HT-29 (cell line): ENCODE measurements around the gene DSG3. TPM values are rescaled to one million over a fixed set of nuclear protein-coding genes. Genes with fewer than 3 reads are reported as not detected.

Experiments used
- DNase-seq: peaks from one replicate; pipeline ENCODE4 v3.0.0-alpha.2; 2015; ENCODE audit warnings: low spot score
- total RNA-seq: library from RNA; depleted of rRNA; stranded (reverse); fragments of >200 nt; shearing (Covaris generic); gene quantifications from 2 replicates; pipeline ENCODE4 v1.2.3, GENCODE V29; 2014

Gene DSG3
- total RNA-seq, 1 experiment from 2014 or later, result not detected

DNA sequence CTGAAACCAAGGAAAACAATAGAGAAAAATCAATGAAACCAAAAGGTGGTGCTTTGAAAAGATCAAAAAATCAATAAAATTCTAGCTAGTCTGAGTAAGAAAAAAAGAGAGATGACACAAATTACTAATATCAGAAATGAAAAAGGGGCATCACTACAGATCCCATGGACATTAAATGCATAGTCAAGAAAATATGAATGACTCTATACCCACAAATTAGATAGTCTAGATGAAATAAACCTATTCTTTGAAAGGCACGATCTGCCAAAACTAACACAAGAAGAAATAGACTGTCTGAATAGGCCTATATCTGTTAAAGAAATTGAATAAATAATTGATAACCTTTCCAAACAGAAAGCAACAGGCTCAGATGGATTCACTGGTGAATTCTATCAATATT lies 15.2 kb upstream of the DSG3 start:
- no peak for DNase-seq

DNA sequence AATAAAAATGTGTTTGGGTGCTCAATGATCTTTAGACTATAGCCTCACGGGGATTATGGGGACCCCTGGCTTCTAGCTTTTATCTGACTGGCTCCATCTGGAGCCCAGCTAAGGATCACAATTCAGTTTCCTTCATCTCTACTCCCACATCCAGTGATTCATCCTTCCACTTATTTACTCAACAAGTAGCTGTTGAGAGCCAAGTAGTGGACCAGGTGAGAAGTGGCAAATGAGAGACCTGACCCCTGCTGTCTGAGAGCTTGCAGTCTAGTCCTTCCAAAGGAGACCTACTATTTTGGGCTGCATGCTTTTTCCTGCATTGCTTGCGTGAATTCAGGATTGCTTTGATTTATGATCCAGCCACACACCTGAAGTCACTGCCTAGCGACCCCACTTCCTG lies 10.7 kb upstream of the DSG3 start:
- peak; percentile 25 for DNase-seq

DNA sequence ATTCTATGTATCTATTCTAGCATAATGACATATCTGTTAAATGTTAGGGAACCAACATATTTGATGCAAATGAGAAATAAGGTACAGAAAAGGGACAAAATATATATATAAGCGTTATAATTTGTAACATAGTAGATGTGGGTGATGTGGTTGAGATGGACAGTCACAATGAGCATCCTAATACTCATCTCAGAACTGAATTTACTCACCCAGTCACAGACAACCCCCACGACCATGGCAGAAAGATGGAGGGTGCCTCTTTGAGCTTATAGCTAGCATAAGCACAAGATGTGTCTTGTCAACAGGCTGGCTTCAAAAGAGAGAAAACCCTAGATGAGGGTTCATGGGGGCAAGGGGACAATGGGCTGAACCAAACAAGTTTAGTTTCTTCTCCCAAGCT lies 9.1 kb upstream of the DSG3 start:
- DNase-seq, result no peak

DNA sequence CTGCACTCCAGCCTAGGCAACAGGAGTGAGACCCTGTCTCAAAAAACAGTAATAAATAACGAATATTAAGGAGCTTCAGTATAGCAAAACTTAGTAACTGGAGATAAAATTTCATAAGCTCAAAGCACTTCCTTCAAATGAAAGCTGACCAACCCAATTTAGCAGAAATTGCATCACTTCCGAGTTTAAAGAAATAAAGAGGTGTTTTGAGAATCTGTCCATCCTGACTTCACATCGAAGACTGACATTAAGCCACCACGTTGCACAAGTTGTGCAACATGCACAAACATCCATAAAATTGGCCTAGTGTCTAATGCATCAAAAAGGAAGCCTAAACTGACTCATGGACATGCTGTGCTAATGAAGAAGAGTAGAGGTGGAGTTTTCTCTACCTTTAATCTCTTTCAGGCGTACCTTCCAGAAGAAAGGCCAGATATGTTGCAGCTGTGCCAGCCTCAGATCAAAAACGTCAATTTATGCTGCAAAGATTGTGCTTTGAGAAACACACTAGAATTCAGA lies 7.7 kb upstream of the DSG3 start:
- DNase-seq, result no peak

DNA sequence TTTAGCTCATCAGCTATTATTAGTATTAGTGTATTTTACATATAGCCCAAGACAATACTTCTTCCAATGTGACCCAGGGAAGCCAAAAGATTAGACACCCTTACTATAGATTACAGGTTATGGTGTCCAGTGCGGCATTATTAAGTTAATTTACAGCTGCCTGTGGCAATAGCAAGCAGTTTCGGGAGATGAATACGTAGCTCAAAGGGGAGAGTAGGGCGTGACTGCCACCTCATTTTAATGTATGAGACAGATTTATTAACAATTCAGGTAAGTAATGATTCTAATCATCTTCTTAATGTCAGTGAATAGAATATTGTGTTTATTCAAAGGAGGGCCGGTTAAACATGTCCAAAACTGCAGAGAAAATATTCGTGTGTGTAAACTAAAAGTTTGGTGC lies 6.8 kb upstream of the DSG3 start:
- no peak for DNase-seq

DNA sequence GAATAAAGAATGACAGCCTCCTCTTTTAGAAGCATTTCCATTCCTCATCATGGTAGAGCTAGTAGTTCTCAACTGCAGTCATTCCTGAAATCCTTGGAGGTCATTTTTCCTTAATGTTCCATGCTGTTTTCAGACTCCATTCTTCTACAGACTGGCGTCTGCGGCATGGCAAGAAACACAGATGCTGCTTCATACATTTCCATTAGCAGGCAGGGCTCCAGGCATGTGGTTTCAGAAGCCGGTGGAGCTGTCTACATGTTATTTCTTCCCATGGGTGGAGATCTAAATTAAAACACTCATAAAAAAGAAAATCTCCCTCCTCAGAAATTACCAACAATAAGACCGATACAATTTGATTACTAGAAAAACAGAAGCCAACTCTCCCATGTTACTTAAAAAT lies 6.0 kb upstream of the DSG3 start:
- no peak for DNase-seq

DNA sequence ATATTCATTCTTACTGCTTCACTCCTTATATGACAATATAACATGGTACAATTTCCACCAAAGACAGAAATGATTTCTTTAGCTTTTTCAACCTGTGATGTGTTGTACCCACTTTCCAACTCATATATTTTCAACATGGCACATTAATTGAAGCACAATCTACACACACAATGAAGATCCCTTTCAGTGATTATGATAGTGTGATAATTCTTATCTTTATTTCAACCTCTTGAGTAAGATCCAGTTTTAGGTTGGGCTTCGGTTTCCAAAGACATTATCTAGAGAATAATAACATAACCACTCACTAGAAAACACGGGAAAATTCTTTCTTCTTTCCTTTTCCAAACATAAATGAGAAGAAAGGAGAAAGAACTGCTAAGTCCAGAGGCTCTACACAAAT lies 3.4 kb upstream of the DSG3 start:
- no peak for DNase-seq

DNA sequence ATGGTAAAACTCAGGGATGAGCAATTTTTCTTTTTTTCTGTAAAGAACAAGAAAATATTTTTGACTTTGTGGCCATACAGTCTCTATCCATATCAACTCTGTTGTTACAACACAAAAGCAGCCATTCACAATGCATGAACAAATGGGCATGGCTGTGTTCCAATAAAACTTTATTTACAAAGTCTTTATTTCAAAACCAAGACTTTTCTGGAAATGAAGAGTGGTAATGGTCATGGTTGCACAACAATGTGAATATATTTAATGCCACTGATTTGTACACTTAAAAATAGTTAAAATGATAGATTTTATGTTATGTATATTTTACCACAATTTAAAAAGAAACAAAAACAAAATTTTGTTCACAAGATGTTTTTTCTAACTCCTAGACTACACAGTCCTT lies 1.6 kb upstream of the DSG3 start:
- DNase-seq, result no peak

DNA sequence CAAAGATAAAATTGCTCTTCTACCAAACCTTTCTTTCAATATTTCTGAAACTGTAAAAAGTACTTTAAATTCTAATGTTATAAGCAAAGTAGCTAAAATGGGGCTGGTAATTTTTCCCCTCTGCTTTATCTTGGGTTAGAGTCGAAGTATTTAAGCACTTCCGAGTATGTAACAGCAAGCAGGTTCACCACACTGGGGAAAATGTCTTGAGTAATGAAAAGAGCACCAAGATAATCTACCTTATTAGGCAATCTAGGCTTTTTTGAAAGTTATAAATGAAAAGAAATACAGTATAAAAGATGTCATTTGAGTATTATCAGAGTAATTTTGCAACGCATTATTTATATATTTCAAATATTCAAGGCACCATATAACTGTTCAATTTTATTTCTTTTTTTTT lies 687 bp upstream of the DSG3 start:
- no peak for DNase-seq

DNA sequence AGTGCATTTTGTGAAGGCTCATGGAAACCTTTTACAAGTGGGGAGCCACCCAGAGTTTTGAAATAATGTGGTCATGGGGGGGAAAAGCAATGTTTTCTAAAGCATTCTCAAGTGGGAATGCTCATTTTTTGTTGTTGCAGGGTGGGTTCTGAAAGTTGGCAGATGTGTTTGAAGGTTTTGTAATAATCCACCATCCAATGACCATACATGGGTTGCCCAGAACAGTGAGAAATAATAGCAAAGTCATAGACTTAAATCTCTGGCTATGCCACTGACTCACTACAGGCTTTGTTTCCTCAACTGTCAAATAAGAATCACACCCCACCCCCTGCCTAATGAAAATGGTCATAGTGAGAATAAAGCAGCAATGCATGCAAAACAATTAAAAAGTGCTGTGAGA lies 2.9 kb downstream of the DSG3 start:
- no peak for DNase-seq

DNA sequence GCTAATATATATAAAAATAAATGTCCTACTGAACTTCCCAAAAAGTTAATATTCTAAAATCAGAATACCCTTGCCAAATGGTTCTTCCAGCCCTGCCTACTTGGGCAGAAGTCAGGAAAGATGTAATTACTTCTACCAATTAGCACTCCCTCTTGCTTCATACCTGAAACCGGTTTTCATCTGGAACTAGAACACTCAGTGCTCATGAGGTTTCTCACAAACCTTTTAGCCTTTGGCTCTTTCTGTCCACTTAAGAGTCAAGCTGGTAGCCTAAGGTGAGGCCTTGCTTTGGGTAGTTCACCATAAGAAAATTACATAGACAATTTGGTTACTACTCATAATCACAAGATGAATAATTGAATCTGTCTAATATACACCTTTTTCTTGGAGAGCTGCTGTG lies 4.1 kb downstream of the DSG3 start:
- DNase-seq, result no peak

DNA sequence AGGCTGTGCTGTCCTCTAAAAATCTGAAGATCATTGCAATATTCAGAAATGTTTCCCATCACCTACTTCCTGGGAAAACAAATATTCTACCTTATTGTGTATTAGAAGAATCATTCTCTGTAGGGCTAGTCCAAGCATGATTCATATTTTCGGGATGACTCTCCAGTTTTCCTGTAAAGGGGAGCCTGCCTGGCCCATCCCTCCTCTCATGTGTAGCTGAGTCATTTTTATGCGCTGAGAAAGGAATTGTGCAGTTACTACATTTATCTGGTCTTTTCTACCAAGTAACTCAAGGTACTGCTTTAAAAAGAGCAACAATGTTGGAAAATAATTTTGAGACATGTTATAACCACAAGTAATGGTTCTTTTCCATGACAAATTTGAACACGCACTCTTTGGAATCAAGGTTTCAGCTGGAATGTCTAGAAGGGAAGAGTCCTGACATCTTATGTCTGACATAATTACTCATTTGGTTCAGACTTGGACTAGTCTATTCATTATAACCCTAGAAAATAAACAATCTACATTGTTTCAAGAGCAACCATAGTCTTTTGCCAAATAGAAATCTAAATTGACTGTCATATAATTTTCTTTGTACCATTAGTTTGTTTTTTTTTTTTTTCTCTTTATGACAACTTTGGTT lies 6.6 kb downstream of the DSG3 start:
- DNase-seq, result no peak

DNA sequence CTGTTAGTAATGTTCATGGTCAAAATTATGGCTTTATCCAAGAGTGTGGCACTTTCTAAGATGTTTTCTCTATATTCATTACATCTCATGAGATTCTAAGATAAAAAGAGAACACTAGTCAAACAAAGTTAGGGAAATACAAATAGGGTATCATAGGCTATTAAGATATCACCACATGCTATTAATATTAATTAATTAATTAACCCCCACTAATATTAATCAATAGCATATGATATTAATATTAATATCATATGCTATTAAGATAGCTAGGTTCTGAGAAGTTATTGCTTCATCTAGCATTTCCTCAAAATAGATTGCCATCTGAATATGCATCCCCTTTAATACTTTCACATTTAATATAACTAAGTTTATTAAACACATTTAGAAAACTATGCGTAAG lies 22.1 kb downstream of the DSG3 start:
- no peak for DNase-seq

DNA sequence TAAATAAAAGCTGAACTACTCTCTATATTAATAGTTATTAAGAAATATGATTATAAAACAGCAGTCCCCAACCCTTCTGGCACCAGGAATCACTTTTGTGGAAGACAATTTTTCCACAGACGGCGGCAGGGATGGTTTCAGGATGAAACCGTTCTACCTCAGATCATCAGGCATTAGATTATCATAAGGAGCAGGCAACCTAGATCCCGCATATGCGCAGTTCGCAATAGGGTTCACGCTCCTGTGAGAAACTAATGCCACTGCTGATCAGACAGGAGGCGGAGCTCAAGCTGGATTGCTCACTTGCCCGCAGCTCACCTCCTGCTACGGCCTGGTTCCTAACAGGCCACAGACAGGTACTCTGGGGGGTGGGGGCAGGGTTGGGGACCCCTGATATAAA lies 31.1 kb downstream of the DSG3 start:
- DNase-seq, result no peak

DNA sequence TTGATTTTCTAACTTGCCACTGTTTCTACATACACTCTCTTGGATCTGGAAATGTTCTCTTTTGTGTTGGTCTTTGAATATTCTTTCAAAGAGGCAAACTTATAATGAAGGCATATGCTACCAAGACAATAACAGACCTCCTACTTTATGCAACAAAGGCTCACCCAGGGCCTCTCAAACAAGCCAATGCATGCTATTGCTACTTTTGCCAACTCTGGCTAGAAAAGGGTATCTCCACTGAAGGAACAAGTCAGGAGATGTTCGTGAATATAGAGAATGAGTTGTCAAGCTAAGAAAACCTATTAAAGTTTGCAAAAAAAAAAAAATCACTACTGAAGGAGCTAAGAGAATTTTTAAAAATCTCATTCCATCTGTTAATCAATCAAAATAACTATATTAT lies 34.5 kb downstream of the DSG3 start:
- DNase-seq, result no peak

DNA sequence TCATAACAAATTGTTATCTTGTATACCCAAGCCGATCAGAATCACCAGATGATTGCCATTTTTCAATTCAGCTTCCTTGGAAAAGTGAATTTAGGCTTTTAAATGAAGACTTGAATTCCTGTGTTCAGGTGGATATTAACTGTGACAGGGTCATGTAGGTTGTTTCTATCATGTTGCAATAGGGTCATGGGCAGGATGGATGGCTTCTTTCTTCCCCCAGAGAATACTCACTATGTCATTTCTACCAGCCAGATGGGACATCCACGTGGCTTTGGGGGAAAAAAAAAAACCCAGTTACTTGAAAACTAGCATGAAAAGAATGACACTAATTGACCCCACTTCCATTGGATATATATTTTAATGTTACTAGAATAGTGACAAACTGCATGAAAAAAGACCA lies 35.9 kb downstream of the DSG3 start:
- no peak for DNase-seq

DNA sequence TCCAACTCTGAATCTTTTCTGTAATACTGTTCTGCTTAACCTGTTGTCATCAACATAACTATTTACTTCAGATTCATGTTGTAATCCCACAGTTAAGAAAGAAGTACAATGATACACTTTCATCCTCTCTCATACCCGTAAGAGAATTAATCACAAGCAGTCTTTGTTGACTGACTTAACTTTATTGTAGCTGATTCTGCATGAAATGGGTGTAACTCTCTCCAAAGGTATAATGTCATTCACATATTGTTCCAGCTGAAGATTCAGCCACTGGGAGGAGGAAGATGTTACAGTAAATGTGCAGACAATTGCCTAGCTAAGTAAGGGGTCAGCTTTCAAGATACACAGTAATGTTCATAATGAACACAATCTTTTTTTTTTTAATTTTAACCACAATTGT lies 36.9 kb downstream of the DSG3 start:
- no peak for DNase-seq

DNA sequence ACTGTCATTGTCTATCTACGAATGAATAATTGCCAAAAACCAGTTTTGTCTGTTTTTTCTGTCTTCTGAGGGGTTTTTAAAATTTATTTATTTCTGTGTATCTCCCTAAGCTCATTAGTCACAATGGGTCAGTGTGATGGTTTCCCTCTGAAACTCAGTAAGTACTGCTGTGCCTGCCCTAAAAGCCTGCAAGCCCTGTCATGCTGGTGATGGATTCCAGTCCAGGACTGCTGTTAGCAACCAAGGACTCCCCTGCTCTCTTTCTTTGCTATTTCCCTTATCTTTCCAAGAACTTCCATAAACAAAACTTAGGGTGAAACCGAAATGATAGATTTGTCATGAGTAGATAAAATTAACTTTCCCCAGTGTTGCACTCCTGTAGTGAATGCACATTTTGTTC lies 38.6 kb downstream of the DSG3 start:
- no peak for DNase-seq

DNA sequence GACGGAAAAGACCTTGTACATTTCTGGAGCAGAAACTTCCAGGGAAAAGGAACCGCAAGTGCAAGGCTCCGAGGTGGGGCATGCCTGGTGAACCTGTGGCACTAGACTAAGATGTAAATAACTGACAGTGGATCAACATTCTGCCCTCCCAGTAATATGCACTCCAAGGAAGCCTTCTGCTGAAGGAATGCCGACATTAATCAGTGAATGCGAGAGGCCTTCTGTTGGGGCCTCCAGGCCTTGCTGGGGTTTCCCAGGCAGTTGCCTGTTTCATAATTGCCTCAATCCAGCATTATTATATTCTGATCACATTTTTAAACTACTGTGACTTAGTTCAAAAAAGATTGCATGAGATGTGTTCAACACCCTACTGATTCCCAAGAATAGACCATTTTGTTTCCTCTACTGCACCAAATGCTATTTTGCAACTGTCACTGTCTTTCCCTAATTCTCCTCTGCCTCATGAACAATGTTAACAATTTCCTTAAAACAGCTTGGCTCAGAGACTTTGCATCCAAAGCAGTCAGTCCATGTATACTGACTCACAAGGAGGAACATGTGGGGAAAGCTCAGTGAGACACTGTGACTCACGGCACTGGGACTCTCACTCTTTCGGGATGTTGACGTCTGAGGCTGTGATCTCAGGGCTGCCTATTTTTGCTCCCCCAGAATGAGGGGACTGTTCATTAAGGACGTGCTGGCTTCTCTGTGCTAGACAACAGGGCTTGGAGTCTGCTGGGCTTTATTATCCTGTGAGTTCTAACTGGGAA lies 39.9 kb downstream of the DSG3 start:
- no peak for DNase-seq

DNA sequence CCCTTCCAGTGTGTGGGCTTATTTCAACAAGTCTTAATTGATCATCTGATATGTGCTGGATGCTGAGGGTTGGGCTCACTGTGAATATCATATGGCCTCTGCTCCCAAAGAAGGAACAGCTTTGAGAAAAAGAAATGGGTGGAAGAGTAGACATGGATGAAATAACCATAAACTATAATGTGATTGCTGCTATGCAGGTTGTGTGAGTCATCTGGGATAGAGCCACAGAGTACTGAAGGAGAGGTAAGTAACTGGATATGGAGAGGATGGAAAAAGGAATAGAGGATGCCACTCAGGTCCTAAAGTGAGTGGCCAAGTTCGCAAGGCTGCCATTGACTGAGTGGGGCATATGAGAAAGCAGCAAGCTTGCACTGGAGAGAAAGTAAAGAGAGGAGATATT lies 41.8 kb downstream of the DSG3 start:
- no peak for DNase-seq

DNA sequence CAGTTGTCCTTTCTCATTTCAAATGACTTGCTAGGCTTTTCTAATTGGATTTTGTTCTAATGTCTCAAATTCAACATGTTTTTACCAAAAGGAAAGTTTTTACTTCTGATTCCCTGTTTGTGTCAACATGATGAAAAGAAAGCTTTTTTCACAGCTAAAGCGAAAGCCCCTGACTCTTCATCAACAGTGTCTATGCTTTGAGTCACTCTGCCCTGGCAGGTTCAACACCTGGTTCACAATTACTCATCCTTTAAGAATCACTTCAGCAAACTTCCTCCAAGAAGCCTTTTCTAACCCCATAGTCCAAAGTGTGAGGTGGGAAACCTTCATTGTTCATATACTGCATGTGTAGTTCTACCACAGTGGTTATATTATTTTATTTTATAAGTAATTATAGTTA lies 42.8 kb downstream of the DSG3 start:
- DNase-seq, result peak; percentile 56

DNA sequence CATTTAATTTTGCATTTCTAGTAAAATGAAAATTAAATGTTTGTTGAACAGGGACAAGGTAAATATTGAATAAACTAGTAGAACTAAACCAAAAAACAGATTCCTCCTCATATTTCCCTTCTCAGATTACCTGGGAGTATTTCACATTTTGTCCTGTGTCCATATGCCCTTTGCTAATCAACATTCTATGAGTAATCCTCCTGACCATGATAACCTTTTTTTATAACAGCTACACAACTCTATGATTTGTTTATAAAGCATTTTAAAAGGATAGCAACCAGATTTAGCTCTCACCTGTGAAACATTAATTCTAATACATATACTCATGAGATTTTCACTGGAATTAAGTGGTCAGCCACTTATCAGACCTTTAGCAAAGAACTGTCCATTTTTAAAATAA lies 43.3 kb downstream of the DSG3 start:
- DNase-seq, result no peak

DNA sequence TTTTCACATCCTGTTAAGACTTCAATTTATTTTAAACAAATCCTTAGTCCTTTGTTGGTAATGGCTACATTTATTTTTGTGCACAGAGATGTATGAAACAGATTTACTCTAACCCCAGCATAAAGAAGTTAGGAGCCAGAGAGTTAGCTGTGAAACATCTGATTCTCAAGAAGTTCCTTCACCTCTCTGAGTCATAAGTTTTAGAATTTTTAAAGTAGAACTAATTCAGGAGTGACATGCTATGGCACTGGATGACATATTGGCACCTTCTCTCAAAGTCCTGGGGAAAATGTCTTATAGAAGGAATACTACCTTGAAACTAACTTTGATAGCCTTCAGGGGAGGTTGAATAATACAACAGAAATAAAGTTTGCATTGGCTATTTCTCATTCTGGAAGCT lies 44.0 kb downstream of the DSG3 start:
- DNase-seq, result no peak

DNA sequence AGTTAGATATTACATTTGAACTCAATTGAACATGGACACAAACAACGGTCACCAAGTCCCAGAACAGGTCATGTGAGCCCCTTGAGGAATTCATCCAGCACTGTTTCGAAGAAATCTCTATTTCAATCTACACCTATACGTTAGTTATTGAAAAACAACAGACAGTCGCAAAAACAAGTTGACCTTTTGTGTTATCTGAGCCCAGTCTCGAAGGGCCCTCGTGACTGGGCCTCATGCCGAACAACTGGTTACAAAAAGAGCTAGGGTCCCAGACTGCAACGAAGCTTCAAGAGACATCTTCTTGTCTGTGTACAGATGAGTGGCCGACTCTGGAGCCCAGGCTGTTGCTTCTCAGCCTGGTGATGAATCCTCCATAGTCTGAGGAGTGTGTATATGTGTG lies 45.1 kb downstream of the DSG3 start:
- no peak for DNase-seq
